Thoracic aorta (tissue), 2 donors: Measurements from ENCODE around the gene LSM14B. TPM values are rescaled to one million over a fixed set of nuclear protein-coding genes. Genes with fewer than 3 reads are reported as not detected.

Source experiments
- ATAC-seq: fragments of 150-250 bp; one replicate; pipeline ENCODE4 v1.8.0; 2017; ENCODE audit warnings: low read depth; ENCODE audit not compliant: insufficient number of reproducible peaks, low FRiP score
- DNase-seq: peaks from one replicate; pipeline ENCODE4 v3.0.0-alpha.2; 2020; ENCODE audit warnings: low spot score
- H3K27ac ChIP-seq, 2 donors: fragments of 200-600 bp; sonication (generic); 1 replicate in 1 of 2; 2 replicates in 1 of 2; pipeline ENCODE4 v1.5.1; 2016; ENCODE audit warnings: mild to moderate bottlenecking in 2 of 2, moderate library complexity in 2 of 2
- H3K27me3 ChIP-seq: fragments of 200-600 bp; sonication (generic); replicated peaks from 2 replicates; pipeline ENCODE4 v1.6.0; 2016; ENCODE audit warnings: mild to moderate bottlenecking; ENCODE audit not compliant: insufficient read depth
- H3K36me3 ChIP-seq: fragments of 200-600 bp; sonication (generic); one replicate; pipeline ENCODE4 v1.5.1; 2016
- H3K4me1 ChIP-seq, 2 donors: fragments of 200-600 bp; sonication (generic); 1 replicate in 1 of 2; 2 replicates in 1 of 2; pipeline versions ENCODE4 v1.5.1 to v1.6.0; 2016; ENCODE audit warnings: low read depth in 2 of 2, mild to moderate bottlenecking in 1 of 2; ENCODE audit not compliant: control insufficient read depth in 1 of 2
- H3K4me3 ChIP-seq: fragments of 200-600 bp; sonication (generic); 2 replicates; pipeline ENCODE4 v1.5.1; 2016; ENCODE audit warnings: mild to moderate bottlenecking
- H3K9me3 ChIP-seq: fragments of 200-600 bp; sonication (generic); 2 replicates; pipeline ENCODE4 v1.5.1; 2016
- CTCF ChIP-seq: fragments of 200-600 bp; sonication (generic); IDR thresholded peaks from one replicate; pipeline ENCODE4 v1.5.1; 2019; ENCODE audit warnings: antibody characterized with exemption
- total RNA-seq, 2 donors: library from RNA; depleted of rRNA; stranded (reverse); fragments of >200 nt; gene quantifications; one replicate each; pipeline versions ENCODE4 v1.1.0 to v1.2.3, GENCODE V29; 2016

The LSM14B gene
- total RNA-seq, 2 donors from 2014 or later = 11.4 to 38.7 TPM

GRCh38 chr20:62085206-62085605, 37.1 kb upstream of the LSM14B start:
- H3K27me3 ChIP-seq = no peaks in the 10 kb centered on the region
- no peak for TF ChIP-seq CTCF

GRCh38 chr20:62087227-62087626, 35.0 kb upstream of the LSM14B start:
- Histone ChIP-seq H3K27me3 (no peaks in the 10 kb centered on the region), H3K4me3 (no peak overlapping the region), H3K27ac (no peak overlapping the region), H3K9me3 (no peaks in the 10 kb centered on the region), H3K4me1 (no peaks in the 10 kb centered on the region), H3K36me3 (no peaks in the 10 kb centered on the region)
- TF ChIP-seq CTCF = no peak
- ATAC-seq (no peak), DNase-seq (no peak)

More at GRCh38 chr20:62085206-62085605, 37.1 kb upstream of the LSM14B start:
- no peak overlapping the region for H3K4me3 ChIP-seq
- no peak overlapping the region for H3K27ac ChIP-seq
- DNase-seq = no peak
- H3K9me3 ChIP-seq = no peaks in the 10 kb centered on the region
- ATAC-seq = no peak
- no peaks in the 10 kb centered on the region for H3K4me1 ChIP-seq
- no peaks in the 10 kb centered on the region for H3K36me3 ChIP-seq

- Histone ChIP-seq H3K27me3 (no peaks in the 10 kb centered on the region), H3K27ac (no peak overlapping the region), H3K4me3 (no peak overlapping the region), H3K9me3 (no peaks in the 10 kb centered on the region), H3K36me3 (no peaks in the 10 kb centered on the region), H3K4me1 (no peaks in the 10 kb centered on the region)
- no peak for ATAC-seq
- DNase-seq = no peak
- no peak for TF ChIP-seq CTCF
These were observed 34.6 kb upstream of the LSM14B start for GRCh38 chr20:62087632-62088031.

GRCh38 chr20:62088258-62089127, 33.8 kb upstream of the LSM14B start:
- no peak for TF ChIP-seq CTCF
- no peaks in the 10 kb centered on the region for H3K4me1 ChIP-seq
- no peaks in the 10 kb centered on the region for H3K9me3 ChIP-seq
- H3K27ac ChIP-seq = no peak overlapping the region
- ATAC-seq (no peak), DNase-seq (no peak)
- H3K36me3 ChIP-seq = no peaks in the 10 kb centered on the region
- H3K4me3 ChIP-seq = no peak overlapping the region
- H3K27me3 ChIP-seq = no peaks in the 10 kb centered on the region

GRCh38 chr20:62089393-62089792, 32.9 kb upstream of the LSM14B start:
- H3K27me3 ChIP-seq = no peaks in the 10 kb centered on the region
- no peak for TF ChIP-seq CTCF
- no peak for ATAC-seq

More at GRCh38 chr20:62089393-62089792, 32.9 kb upstream of the LSM14B start:
- Histone ChIP-seq H3K4me3 (no peak overlapping the region), H3K36me3 (no peaks in the 10 kb centered on the region), H3K9me3 (no peaks in the 10 kb centered on the region), H3K27ac (no peak overlapping the region), H3K4me1 (no peaks in the 10 kb centered on the region)
- DNase-seq = no peak
